GM23338 (cell line): ENCODE results near the gene USH2A.

Experiments
- CREB1 ChIP-seq: fragments of 250-450 bp; sonication (Bioruptor Pico); IDR thresholded peaks from 2 replicates; pipeline ENCODE4 v1.5.0; 2020; ENCODE audit warnings: low read depth, mild to moderate bottlenecking, moderate library complexity
- CTCF ChIP-seq, 2 experiments: fragments of 200-600 bp in 1 of 2; sonication (generic) in 1 of 2; conservative IDR thresholded peaks; 2 replicates each; pipeline versions ENCODE4 v1.5.1 to v1.6.1; 2016 to 2017; ENCODE audit warnings: antibody characterized with exemption in 2 of 2, low read depth in 2 of 2, mild to moderate bottlenecking in 2 of 2, moderate library complexity in 1 of 2
- ETS1 ChIP-seq: IDR thresholded peaks from 2 replicates; pipeline ENCODE4 v1.6.1; 2016; ENCODE audit warnings: antibody characterized with exemption
- EZH2 ChIP-seq: fragments of 200-600 bp; sonication (generic); IDR thresholded peaks from one replicate; pipeline ENCODE4 v1.8.0; 2017; ENCODE audit warnings: antibody characterized with exemption, mild to moderate bottlenecking, low read depth; ENCODE audit not compliant: unreplicated experiment
- POLR2AphosphoS5 ChIP-seq: IDR thresholded peaks from 2 replicates; pipeline ENCODE4 v1.6.1; 2016; ENCODE audit warnings: antibody characterized with exemption, low read depth
- REST ChIP-seq: IDR thresholded peaks from one replicate; pipeline ENCODE4 v1.6.1; 2018; ENCODE audit warnings: antibody characterized with exemption; ENCODE audit not compliant: unreplicated experiment
- STAT1 ChIP-seq: IDR thresholded peaks from one replicate; pipeline ENCODE4 v1.6.1; 2016; ENCODE audit warnings: antibody characterized with exemption; ENCODE audit not compliant: unreplicated experiment

DNA sequence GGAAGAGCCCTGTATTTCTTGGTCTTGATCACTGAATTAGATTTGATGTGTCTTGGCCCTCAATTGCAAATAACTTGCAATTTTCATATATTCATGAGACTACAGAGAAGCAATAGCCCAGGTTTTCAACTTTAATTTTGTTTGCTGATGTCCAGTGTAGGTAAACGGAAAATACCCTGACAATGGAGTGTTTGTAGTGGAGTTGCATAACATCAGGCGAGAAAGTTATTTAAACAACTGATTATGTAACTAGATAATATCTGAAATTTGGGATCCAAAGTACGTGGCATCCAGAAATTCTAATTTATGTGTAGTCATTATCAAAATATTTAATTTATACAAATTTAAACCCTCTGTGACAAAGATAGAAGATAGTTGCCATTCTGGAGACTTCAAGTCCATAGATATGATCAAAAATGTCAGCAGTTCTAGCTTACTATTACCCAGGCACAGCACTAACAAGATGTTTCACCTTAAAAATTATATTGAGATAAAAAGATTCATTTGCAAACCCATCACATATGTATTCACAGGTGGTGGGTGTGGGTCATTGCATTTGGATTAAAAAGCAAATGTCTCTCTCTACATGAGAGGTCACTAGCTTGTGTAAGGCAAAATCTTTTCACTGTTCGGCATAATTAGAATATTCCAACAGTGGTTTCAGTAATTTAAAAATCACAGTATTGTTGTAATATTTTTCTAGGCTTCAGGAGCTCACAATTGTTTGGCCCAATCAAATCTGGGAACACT is 705.4 kb downstream of the USH2A start:
- no peak for TF ChIP-seq CTCF (conservative IDR thresholded peaks at IDR 0.05; ENCODE audit: low read depth in 2 of 2)
- no peak for TF ChIP-seq CREB1 (CRISPR knock-in tag)
- TF ChIP-seq EZH2 = no peak
- no peak for TF ChIP-seq POLR2AphosphoS5
- no peak for TF ChIP-seq STAT1
- no peak for TF ChIP-seq ETS1
- TF ChIP-seq REST = no peak
